Mammary epithelial cell (primary cell): ENCODE results near the gene SPPL2A.

Experiments
- EZH2 ChIP-seq: IDR thresholded peaks from 2 replicates; pipeline ENCODE4 v1.6.1; 2012; ENCODE audit warnings: low read length, inconsistent platforms, borderline replicate concordance
- TF ChIP-seq, protein P1 (sequence below), 2 donors: IDR thresholded peaks in 1 of 2; conservative IDR thresholded peaks in 1 of 2; 2 replicates each; pipeline ENCODE4 v1.5.1; 2011 to 2012; ENCODE audit warnings: inconsistent platforms in 2 of 2, low read length in 2 of 2, mild to moderate bottlenecking in 2 of 2, control low read depth in 1 of 2, low read depth in 1 of 2; ENCODE audit not compliant: insufficient read depth in 1 of 2; ENCODE audit errors: extremely low read depth in 1 of 2

DNA sequence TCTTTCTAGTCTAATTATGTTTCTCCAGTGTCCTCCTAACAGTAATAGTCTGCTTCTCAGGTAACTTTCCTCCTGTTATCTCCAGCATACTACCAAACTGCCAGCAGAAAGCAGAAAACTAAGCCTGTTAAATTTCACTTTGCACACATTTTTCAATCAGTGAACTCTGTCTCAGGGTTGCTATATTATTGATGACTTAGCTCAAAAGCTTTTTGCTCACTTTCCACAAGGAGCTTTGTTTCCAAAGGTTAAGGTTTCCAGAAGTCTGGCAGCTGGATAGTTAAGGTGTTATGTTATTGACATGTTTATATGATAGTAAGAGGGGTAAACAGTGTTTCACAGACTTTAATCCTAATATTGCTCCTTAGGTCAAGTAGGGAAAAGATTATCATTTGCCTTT is 84.0 kb downstream of the SPPL2A start:
- TF ChIP-seq, protein P1, sequence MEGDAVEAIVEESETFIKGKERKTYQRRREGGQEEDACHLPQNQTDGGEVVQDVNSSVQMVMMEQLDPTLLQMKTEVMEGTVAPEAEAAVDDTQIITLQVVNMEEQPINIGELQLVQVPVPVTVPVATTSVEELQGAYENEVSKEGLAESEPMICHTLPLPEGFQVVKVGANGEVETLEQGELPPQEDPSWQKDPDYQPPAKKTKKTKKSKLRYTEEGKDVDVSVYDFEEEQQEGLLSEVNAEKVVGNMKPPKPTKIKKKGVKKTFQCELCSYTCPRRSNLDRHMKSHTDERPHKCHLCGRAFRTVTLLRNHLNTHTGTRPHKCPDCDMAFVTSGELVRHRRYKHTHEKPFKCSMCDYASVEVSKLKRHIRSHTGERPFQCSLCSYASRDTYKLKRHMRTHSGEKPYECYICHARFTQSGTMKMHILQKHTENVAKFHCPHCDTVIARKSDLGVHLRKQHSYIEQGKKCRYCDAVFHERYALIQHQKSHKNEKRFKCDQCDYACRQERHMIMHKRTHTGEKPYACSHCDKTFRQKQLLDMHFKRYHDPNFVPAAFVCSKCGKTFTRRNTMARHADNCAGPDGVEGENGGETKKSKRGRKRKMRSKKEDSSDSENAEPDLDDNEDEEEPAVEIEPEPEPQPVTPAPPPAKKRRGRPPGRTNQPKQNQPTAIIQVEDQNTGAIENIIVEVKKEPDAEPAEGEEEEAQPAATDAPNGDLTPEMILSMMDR (conservative IDR thresholded peaks at IDR 0.05 in 1 of 2, IDR thresholded peaks at IDR 0.05 in 1 of 2; ENCODE audit: extremely low read depth in 1 of 2, insufficient read depth in 1 of 2, low read depth in 1 of 2, low read length in 2 of 2) = no peak
- TF ChIP-seq EZH2 = no peak
